ENCODE measurements around the gene PLCB2.

GRCh38 chr15:40238532-40239403, 69.0 kb downstream of the PLCB2 start, which contains the start of gene PAK6:
- no peak for TF ChIP-seq CTCF (IDR thresholded peaks at IDR 0.05)
- TF ChIP-seq POLR2AphosphoS5 (IDR thresholded peaks at IDR 0.05) = peak in 1 of 3 donors; percentile 29
- no peak for TF ChIP-seq POLR2A (IDR thresholded peaks at IDR 0.05)
- TF ChIP-seq EP300 (IDR thresholded peaks at IDR 0.05) = no peak

All from suprapubic skin (tissue), 4 donors.